IMR-90 (cell line): ENCODE data around the gene KDM6B. TPM values are rescaled to one million over a fixed set of nuclear protein-coding genes. Genes with fewer than 3 reads are reported as not detected.

Experiments
- ATAC-seq: fragments of 200-7000 bp; cut with Tn5 transposase; 2 replicates; pipeline ENCODE4 v1.9.1; 2020; ENCODE audit warnings: low read depth, mild to moderate bottlenecking, moderate library complexity
- BruUV-seq: library from RNA; stranded (reverse); fragments of 400-500 nt; replicated peaks from 2 replicates; lab custom pipeline; 2021; lab: Mats Ljungman, UMichigan
- CTCF ChIA-PET: fragments of 300-600 bp; formaldehyde crosslinking; extraction: SDS; loops from one replicate; lab custom pipeline; 2021; ENCODE audit warnings: antibody characterized with exemption; lab: Yijun Ruan, JAX
- POLR2A ChIA-PET: fragments of 300-600 bp; sonication (Branson Sonifier 250); formaldehyde crosslinking; loops from one replicate; lab custom pipeline; 2022; ENCODE audit warnings: antibody characterized with exemption; ENCODE audit not compliant: unreplicated experiment; lab: Charles Lee
- DNase-seq: peaks from one replicate; pipeline ENCODE4 v3.0.0; 2013
- H2AFZ ChIP-seq: replicated peaks from 2 replicates; pipeline ENCODE3; 2013; ENCODE audit warnings: low read length, mild to moderate bottlenecking; ENCODE audit not compliant: poor library complexity
- H2AK5ac ChIP-seq: 2 replicates; pipeline ENCODE4 v1.6.1; 2013; ENCODE audit warnings: low read depth, low read length, inconsistent platforms
- H2AK9ac ChIP-seq: replicated peaks from 2 replicates; pipeline ENCODE3; 2013; ENCODE audit warnings: mild to moderate bottlenecking, low read depth, low read length, moderate library complexity; ENCODE audit not compliant: poor library complexity
- H2BK120ac ChIP-seq: 2 replicates; pipeline ENCODE4 v1.6.1; 2013; ENCODE audit warnings: low read depth, low read length, inconsistent platforms
- H2BK15ac ChIP-seq: 3 replicates; pipeline ENCODE4 v1.6.1; 2013; ENCODE audit warnings: low read depth, low read length, inconsistent platforms
- H2BK20ac ChIP-seq: 2 replicates; pipeline ENCODE4 v1.6.1; 2013; ENCODE audit warnings: low read depth, mild to moderate bottlenecking, inconsistent platforms, low read length, moderate library complexity
- H2BK5ac ChIP-seq: 2 replicates; pipeline ENCODE4 v1.6.1; 2013; ENCODE audit warnings: mild to moderate bottlenecking, low read depth, low read length, inconsistent platforms; ENCODE audit not compliant: poor library complexity, severe bottlenecking
- H3K14ac ChIP-seq: replicated peaks from 2 replicates; pipeline ENCODE4 v1.6.1; 2013; ENCODE audit warnings: low read depth, low read length, inconsistent platforms
- H3K18ac ChIP-seq: 2 replicates; pipeline ENCODE4 v1.6.1; 2013; ENCODE audit warnings: low read depth, low read length, control low read depth
- H3K23ac ChIP-seq: 2 replicates; pipeline ENCODE4 v1.6.1; 2013; ENCODE audit warnings: low read depth, low read length, inconsistent platforms
- H3K27ac ChIP-seq: 2 replicates; pipeline ENCODE4 v1.5.1; 2013; ENCODE audit warnings: mild to moderate bottlenecking, control low read depth, low read length; ENCODE audit not compliant: insufficient read depth
- H3K27me3 ChIP-seq: 2 replicates; pipeline ENCODE4 v1.6.1; 2013; ENCODE audit warnings: low read length; ENCODE audit not compliant: control insufficient read depth, insufficient read depth
- H3K36me3 ChIP-seq: 2 replicates; pipeline ENCODE4 v1.6.1; 2013; ENCODE audit warnings: low read length, mixed read lengths; ENCODE audit not compliant: control insufficient read depth, insufficient read depth
- H3K4ac ChIP-seq: 2 replicates; pipeline ENCODE4 v1.6.1; 2013; ENCODE audit warnings: low read depth, low read length, inconsistent platforms
- H3K4me1 ChIP-seq: 2 replicates; pipeline ENCODE4 v1.6.1; 2013; ENCODE audit warnings: low read length, mixed read lengths; ENCODE audit not compliant: control insufficient read depth, insufficient read depth
- H3K4me2 ChIP-seq: 2 replicates; pipeline ENCODE4 v1.6.1; 2013; ENCODE audit warnings: low read depth, mild to moderate bottlenecking, control low read depth, low read length, moderate library complexity
- H3K4me3 ChIP-seq: 2 replicates; pipeline ENCODE4 v1.5.1; 2013; ENCODE audit warnings: low read depth, mild to moderate bottlenecking, control low read depth, low read length, moderate library complexity; ENCODE audit not compliant: insufficient read depth
- H3K56ac ChIP-seq: 2 replicates; pipeline ENCODE4 v1.6.1; 2013; ENCODE audit warnings: low read length, inconsistent platforms; ENCODE audit not compliant: insufficient read depth; ENCODE audit errors: extremely low read depth
- H3K79me1 ChIP-seq, 2 experiments: 2 replicates each; pipeline ENCODE4 v1.6.1; 2013; ENCODE audit warnings: low read length in 2 of 2, inconsistent platforms in 1 of 2, low read depth in 1 of 2
- H3K9ac ChIP-seq: 2 replicates; pipeline ENCODE4 v1.6.1; 2013; ENCODE audit warnings: low read depth, low read length, control low read depth
- H3K9me1 ChIP-seq: 2 replicates; pipeline ENCODE4 v1.6.1; 2013; ENCODE audit warnings: low read length, inconsistent platforms; ENCODE audit not compliant: insufficient read depth
- H3K9me3 ChIP-seq: 2 replicates; pipeline ENCODE4 v1.6.1; 2013; ENCODE audit warnings: low read length; ENCODE audit not compliant: control insufficient read depth, insufficient read depth
- H4K20me1 ChIP-seq: 2 replicates; pipeline ENCODE4 v1.6.1; 2013; ENCODE audit warnings: low read length, inconsistent platforms; ENCODE audit not compliant: insufficient read depth
- H4K5ac ChIP-seq: 2 replicates; pipeline ENCODE4 v1.6.1; 2013; ENCODE audit warnings: mild to moderate bottlenecking, low read depth, low read length, control low read depth
- H4K8ac ChIP-seq, 2 experiments: 2 replicates each; pipeline ENCODE4 v1.6.1; 2013; ENCODE audit warnings: low read depth in 2 of 2, low read length in 2 of 2, control low read depth in 1 of 2, inconsistent platforms in 1 of 2
- H4K91ac ChIP-seq: 2 replicates; pipeline ENCODE4 v1.6.1; 2013; ENCODE audit warnings: low read depth, low read length, inconsistent platforms; ENCODE audit not compliant: insufficient read depth
- BHLHE40 ChIP-seq: fragments of 150-350 bp; IDR thresholded peaks from 2 replicates; pipeline ENCODE4 v1.6.1; 2016; ENCODE audit warnings: mild to moderate bottlenecking, low read depth, low read length
- CEBPB ChIP-seq: IDR thresholded peaks from 2 replicates; pipeline ENCODE4 v1.6.1; 2012; ENCODE audit warnings: low read depth, low read length, improper control_type of control experiment
- CHD1 ChIP-seq: IDR thresholded peaks from 2 replicates; pipeline ENCODE4 v1.6.1; 2012; ENCODE audit warnings: low read depth, low read length, improper control_type of control experiment
- ELK1 ChIP-seq: fragments of 150-350 bp; IDR thresholded peaks from 2 replicates; pipeline ENCODE4 v1.6.1; 2016; ENCODE audit warnings: low read depth, mild to moderate bottlenecking, low read length, moderate library complexity, borderline replicate concordance
- FOS ChIP-seq: fragments of 150-350 bp; IDR thresholded peaks from 2 replicates; pipeline ENCODE4 v1.6.1; 2016; ENCODE audit warnings: low read depth, low read length
- MAFK ChIP-seq: IDR thresholded peaks from 2 replicates; pipeline ENCODE4 v1.6.1; 2012; ENCODE audit warnings: low read depth, low read length, improper control_type of control experiment
- MAZ ChIP-seq: IDR thresholded peaks from 2 replicates; pipeline ENCODE4 v1.6.1; 2012; ENCODE audit warnings: low read depth, mild to moderate bottlenecking, low read length, improper control_type of control experiment, moderate library complexity, borderline replicate concordance
- MXI1 ChIP-seq: IDR thresholded peaks from 2 replicates; pipeline ENCODE4 v1.6.1; 2012; ENCODE audit warnings: low read depth, mild to moderate bottlenecking, low read length, moderate library complexity, borderline replicate concordance
- NFE2L2 ChIP-seq: fragments of 150-350 bp; IDR thresholded peaks from 2 replicates; pipeline ENCODE4 v1.6.1; 2016; ENCODE audit warnings: low read depth, mild to moderate bottlenecking, low read length
- POLR2A ChIP-seq: IDR thresholded peaks from 2 replicates; pipeline ENCODE4 v1.6.1; 2012; ENCODE audit warnings: mild to moderate bottlenecking, low read depth, low read length
- RAD21 ChIP-seq: IDR thresholded peaks from 2 replicates; pipeline ENCODE4 v1.6.1; 2012; ENCODE audit warnings: low read length, improper control_type of control experiment
- RCOR1 ChIP-seq: IDR thresholded peaks from 2 replicates; pipeline ENCODE4 v1.6.1; 2012; ENCODE audit warnings: mild to moderate bottlenecking, low read length, improper control_type of control experiment; ENCODE audit not compliant: insufficient replicate concordance
- RFX5 ChIP-seq: IDR thresholded peaks from 2 replicates; pipeline ENCODE4 v1.8.0; 2012; ENCODE audit warnings: low read depth, mild to moderate bottlenecking, low read length, moderate library complexity
- SMC3 ChIP-seq: fragments of 150-350 bp; IDR thresholded peaks from 2 replicates; pipeline ENCODE4 v1.6.1; 2016; ENCODE audit warnings: low read depth, mild to moderate bottlenecking, antibody characterized with exemption, low read length, moderate library complexity
- USF2 ChIP-seq: fragments of 150-350 bp; IDR thresholded peaks from 2 replicates; pipeline ENCODE4 v1.6.1; 2017; ENCODE audit warnings: mild to moderate bottlenecking, antibody characterized with exemption, low read length, low read depth
- WGBS, 2 experiments: methylation state at CpG; one replicate each; pipeline versions ENCODE4 v1.1.5 to v1.1.7; 2013; ENCODE audit warnings: missing lambda C conversion rate in 2 of 2; ENCODE audit not compliant: insufficient read length in 1 of 2; ENCODE audit errors: extremely low coverage in 2 of 2; 5-methylcytosine and 5-hydroxymethylcytosine counted together
- dilution Hi-C: fragments of 300-500 bp; cut with HindIII; formaldehyde crosslinking; loops from one replicate; pipeline ENCODE4 v1.14.3; 2018; ENCODE audit warnings: low sequenced_read_pairs; ENCODE audit not compliant: unreplicated experiment
- in situ Hi-C: fragments of 300-500 bp; cut with MboI; formaldehyde crosslinking; loops from 3 replicates; pipeline ENCODE4 v1.14.3; 2019; ENCODE audit warnings: low sequenced_read_pairs, inconsistent platforms, mixed read lengths
- intact Hi-C: fragments of 100-400 bp; cut with micrococcal nuclease; formaldehyde crosslinking; loops from 2 replicates; pipeline ENCODE4 v1.10.0; 2022
- polyA plus RNA-seq, 3 experiments: library from polyadenylated mRNA; depleted of rRNA; stranded (reverse); fragments of >200 nt; gene quantifications; 2 replicates each; pipeline ENCODE4 v1.2.3, GENCODE V29; 2012; ENCODE audit warnings: low replicate concordance in 1 of 3
- total RNA-seq: library from RNA; depleted of rRNA; stranded (reverse); fragments of >200 nt; gene quantifications from 2 replicates; pipeline ENCODE4 v1.2.3, GENCODE V29; 2012
- TF ChIP-seq, protein P1 (sequence below): conservative IDR thresholded peaks from 2 replicates; pipeline ENCODE4 v1.5.1; 2012; ENCODE audit warnings: mild to moderate bottlenecking, low read depth, low read length, improper control_type of control experiment

KDM6B gene
- total and polyA plus RNA-seq, 2 of the 4 experiments (the other 2 are of a cell fraction): 0.72 to 3.5 TPM

DNA sequence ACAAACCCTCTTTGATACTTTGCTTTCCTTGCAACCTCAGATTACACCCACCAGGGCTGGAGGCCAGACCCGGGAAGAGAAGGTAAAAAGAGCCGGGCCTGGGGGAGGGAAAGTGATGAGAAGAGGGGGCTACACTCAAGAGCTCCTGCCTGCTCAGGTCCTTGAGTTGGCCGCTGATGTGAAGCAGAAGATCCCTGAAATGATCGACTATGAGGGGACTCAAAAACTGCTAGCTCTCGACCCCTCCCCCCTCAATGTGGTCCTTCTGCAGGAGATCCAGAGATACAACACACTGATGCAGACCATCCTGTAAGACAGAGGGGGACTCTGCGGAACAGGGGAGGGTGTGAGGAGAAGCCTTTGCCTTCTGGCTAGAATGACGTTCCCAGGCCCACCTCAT, 2.8 kb upstream of the KDM6B start:
- no peak overlapping the region for H2AK5ac ChIP-seq
- no peak overlapping the region for H3K18ac ChIP-seq
- no peak overlapping the region for H2AFZ ChIP-seq
- H3K27me3 ChIP-seq: peaks cover 6% of the 10 kb centered on the region
- H2AK9ac ChIP-seq: no peak overlapping the region
- no CpG with 5 or more reads among the region's 7 CpGs for WGBS, 2 experiments
- 0 out of 2 replicates have a peak, but pooled peaks cover 4% of the 10 kb centered on the region for H4K20me1 ChIP-seq
- no peak overlapping the region for H4K5ac ChIP-seq
- H2BK120ac ChIP-seq: no peak overlapping the region
- ATAC-seq: no peak
- H3K9ac ChIP-seq: no peak overlapping the region
- H3K4me3 ChIP-seq: no peak overlapping the region
- no peak overlapping the region for H2BK5ac ChIP-seq
- peaks cover 0 to 5% of the 10 kb centered on the region in 2 experiments; a peak in 1 of 4 replicates for H3K79me1 ChIP-seq
- H4K8ac ChIP-seq: no peak overlapping the region
- no peak overlapping the region for H3K56ac ChIP-seq
- dilution Hi-C loops: no loop called here
- CTCF ChIA-PET: interaction anchor here (0.5 to 0.8 kb wide), 2 partner anchors 30 to 493 kb away, joined by 3 to 5 read pairs; no protein-coding TSS in a partner anchor
- no peak overlapping the region for H2BK15ac ChIP-seq
- no peak for TF ChIP-seq MXI1
- TF ChIP-seq MAZ: no peak
- TF ChIP-seq MAFK: no peak
- no peak for TF ChIP-seq BHLHE40
- TF ChIP-seq FOS: no peak
- no peak for TF ChIP-seq USF2
- TF ChIP-seq ELK1: no peak
- TF ChIP-seq RCOR1: no peak
- TF ChIP-seq, protein P1, sequence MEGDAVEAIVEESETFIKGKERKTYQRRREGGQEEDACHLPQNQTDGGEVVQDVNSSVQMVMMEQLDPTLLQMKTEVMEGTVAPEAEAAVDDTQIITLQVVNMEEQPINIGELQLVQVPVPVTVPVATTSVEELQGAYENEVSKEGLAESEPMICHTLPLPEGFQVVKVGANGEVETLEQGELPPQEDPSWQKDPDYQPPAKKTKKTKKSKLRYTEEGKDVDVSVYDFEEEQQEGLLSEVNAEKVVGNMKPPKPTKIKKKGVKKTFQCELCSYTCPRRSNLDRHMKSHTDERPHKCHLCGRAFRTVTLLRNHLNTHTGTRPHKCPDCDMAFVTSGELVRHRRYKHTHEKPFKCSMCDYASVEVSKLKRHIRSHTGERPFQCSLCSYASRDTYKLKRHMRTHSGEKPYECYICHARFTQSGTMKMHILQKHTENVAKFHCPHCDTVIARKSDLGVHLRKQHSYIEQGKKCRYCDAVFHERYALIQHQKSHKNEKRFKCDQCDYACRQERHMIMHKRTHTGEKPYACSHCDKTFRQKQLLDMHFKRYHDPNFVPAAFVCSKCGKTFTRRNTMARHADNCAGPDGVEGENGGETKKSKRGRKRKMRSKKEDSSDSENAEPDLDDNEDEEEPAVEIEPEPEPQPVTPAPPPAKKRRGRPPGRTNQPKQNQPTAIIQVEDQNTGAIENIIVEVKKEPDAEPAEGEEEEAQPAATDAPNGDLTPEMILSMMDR: no peak
- TF ChIP-seq RAD21: no peak
- TF ChIP-seq CEBPB: no peak
- TF ChIP-seq POLR2A: no peak
- no peak for TF ChIP-seq SMC3
- TF ChIP-seq RFX5: no peak
- TF ChIP-seq NFE2L2: no peak
- TF ChIP-seq CHD1: no peak
- DNase-seq: no peak
- H3K27ac ChIP-seq: no peak overlapping the region
- peaks cover 3% of the 10 kb centered on the region for H3K4me1 ChIP-seq
- H3K9me3 ChIP-seq: no peaks in the 10 kb centered on the region
- H3K4me2 ChIP-seq: no peak overlapping the region
- no peak overlapping the region for H3K4ac ChIP-seq
- in situ Hi-C loops: no loop called here
- intact Hi-C loops: no loop called here
- BruUV-seq: no TSS peak
- H4K91ac ChIP-seq: no peak overlapping the region
- no peak overlapping the region; the same call in 1 of the 2 replicates for H3K23ac ChIP-seq
- H3K36me3 ChIP-seq: no peaks in the 10 kb centered on the region
- no peaks in the 10 kb centered on the region for H3K9me1 ChIP-seq
- H3K14ac ChIP-seq: no peak overlapping the region
- POLR2A ChIA-PET: no interaction called here
- no peak overlapping the region for H2BK20ac ChIP-seq
